Smooth muscle cell (in vitro differentiated cells): Measurements from ENCODE around the gene IRF3. TPM values are rescaled to one million over a fixed set of nuclear protein-coding genes. Genes with fewer than 3 reads are reported as not detected.

Source experiments
- DNase-seq: peaks from one replicate; lab custom pipeline; 2025; ENCODE audit not compliant: unreplicated experiment; lab: John Stamatoyannopoulos, UW
- H2AFZ ChIP-seq: fragments of 200-600 bp; sonication (generic); 2 replicates; pipeline ENCODE4 v1.6.0; 2016; ENCODE audit warnings: antibody characterized with exemption, low read depth, mild to moderate bottlenecking
- H3F3A ChIP-seq: fragments of 200-600 bp; sonication (generic); 2 replicates; pipeline ENCODE4 v1.6.0; 2017; ENCODE audit warnings: antibody characterized with exemption, low read depth
- H3K27ac ChIP-seq: fragments of 200-600 bp; sonication (generic); 2 replicates; pipeline ENCODE4 v1.5.1; 2016; ENCODE audit warnings: low read depth, mild to moderate bottlenecking
- H3K27me3 ChIP-seq: fragments of 200-600 bp; sonication (generic); 2 replicates; pipeline ENCODE4 v1.6.1; 2016; ENCODE audit warnings: low read depth, mild to moderate bottlenecking
- H3K36me3 ChIP-seq: fragments of 200-600 bp; sonication (generic); 2 replicates; pipeline ENCODE4 v1.5.1; 2016; ENCODE audit warnings: low read depth
- H3K4me1 ChIP-seq: fragments of 200-600 bp; sonication (generic); 2 replicates; pipeline ENCODE4 v1.5.1; 2016; ENCODE audit warnings: low read depth
- H3K4me2 ChIP-seq: fragments of 200-600 bp; sonication (generic); 2 replicates; pipeline ENCODE4 v1.6.0; 2016; ENCODE audit warnings: mild to moderate bottlenecking
- H3K4me3 ChIP-seq: fragments of 200-600 bp; sonication (generic); 2 replicates; pipeline ENCODE4 v1.5.1; 2016; ENCODE audit warnings: mild to moderate bottlenecking
- H3K79me2 ChIP-seq: fragments of 200-600 bp; sonication (generic); 2 replicates; pipeline ENCODE4 v1.6.0; 2016; ENCODE audit warnings: low read depth, mild to moderate bottlenecking
- H3K9ac ChIP-seq: fragments of 200-600 bp; sonication (generic); 2 replicates; pipeline ENCODE4 v1.6.0; 2016; ENCODE audit warnings: low read depth
- H3K9me3 ChIP-seq: fragments of 200-600 bp; sonication (generic); replicated peaks from 2 replicates; pipeline ENCODE4 v1.5.1; 2016; ENCODE audit warnings: low read depth
- H4K20me1 ChIP-seq: fragments of 200-600 bp; sonication (generic); 2 replicates; pipeline ENCODE4 v1.6.0; 2016; ENCODE audit warnings: low read depth
- CTCF ChIP-seq: fragments of 200-600 bp; sonication (generic); IDR thresholded peaks from 2 replicates; pipeline ENCODE4 v1.5.1; 2017; ENCODE audit warnings: borderline replicate concordance, mild to moderate bottlenecking, antibody characterized with exemption; ENCODE audit not compliant: insufficient read depth, poor library complexity, severe bottlenecking
- WGBS: methylation state at CpG from one replicate; pipeline ENCODE4 v1.1.7; 2016; ENCODE audit warnings: low lambda C conversion rate; 5-methylcytosine and 5-hydroxymethylcytosine counted together
- polyA plus RNA-seq: library from polyadenylated mRNA; unstranded; fragments of >200 nt; fragmentation: Nextera tagmentation; extraction: Ambion mirVana; gene quantifications from 2 replicates; pipeline ENCODE4 v1.2.1, GENCODE V29; 2016
- total RNA-seq: library from RNA; depleted of rRNA; stranded (reverse); fragments of >200 nt; gene quantifications from 2 replicates; pipeline ENCODE4 v1.2.3, GENCODE V29; 2014

The IRF3 gene
- total and polyA plus RNA-seq, 2 experiments from 2014 or later, result 35.1 to 45.9 TPM

GRCh38 chr19:49653466-49653806, 12.2 kb downstream of the IRF3 start:
- DNase-seq, result no peak
- H3K27ac ChIP-seq, result no peak overlapping the region
- 96% methylated on average over 13 of the region's 13 CpGs for WGBS
- no peaks in the 10 kb centered on the region for H3K9me3 ChIP-seq
- peaks cover 6% of the 10 kb centered on the region for H3K79me2 ChIP-seq
- H3K4me2 ChIP-seq, result no peak overlapping the region
- no peak overlapping the region for H3K4me3 ChIP-seq
- no peaks in the 10 kb centered on the region for H3F3A ChIP-seq
- H3K9ac ChIP-seq, result no peak overlapping the region
- H3K4me1 ChIP-seq, result no peaks in the 10 kb centered on the region
- no peaks in the 10 kb centered on the region for H3K27me3 ChIP-seq
- H2AFZ ChIP-seq, result no peak overlapping the region
- no peak for TF ChIP-seq CTCF
- H4K20me1 ChIP-seq, result peaks cover 34% of the 10 kb centered on the region
- no peaks in the 10 kb centered on the region for H3K36me3 ChIP-seq

- H4K20me1 ChIP-seq, result peaks cover 36% of the 10 kb centered on the region
- no peak overlapping the region for H2AFZ ChIP-seq
- no peak overlapping the region for H3K4me3 ChIP-seq
- H3K9ac ChIP-seq, result no peak overlapping the region
- H3K36me3 ChIP-seq, result no peaks in the 10 kb centered on the region
- H3K79me2 ChIP-seq, result peaks cover 10% of the 10 kb centered on the region
- no peak for DNase-seq
- no peak for TF ChIP-seq CTCF
- no peaks in the 10 kb centered on the region for H3K9me3 ChIP-seq
- no peak overlapping the region for H3K27ac ChIP-seq
- no peaks in the 10 kb centered on the region for H3F3A ChIP-seq
- 97% methylated on average over 51 of the region's 58 CpGs for WGBS
- no peak overlapping the region for H3K4me2 ChIP-seq
- no peaks in the 10 kb centered on the region for H3K4me1 ChIP-seq
- no peaks in the 10 kb centered on the region for H3K27me3 ChIP-seq
These were observed 12.8 kb downstream of the IRF3 start for GRCh38 chr19:49652551-49653465.

GRCh38 chr19:49651820-49652550, 13.7 kb downstream of the IRF3 start:
- Histone ChIP-seq H3K4me3 (no peak overlapping the region), H3F3A (no peaks in the 10 kb centered on the region), H3K27me3 (no peaks in the 10 kb centered on the region), H4K20me1 (peaks cover 39% of the 10 kb centered on the region), H3K27ac (no peak overlapping the region), H3K79me2 (peaks cover 19% of the 10 kb centered on the region), H3K9ac (no peak overlapping the region), H3K36me3 (no peaks in the 10 kb centered on the region), H3K4me1 (no peaks in the 10 kb centered on the region), H3K9me3 (no peaks in the 10 kb centered on the region), H3K4me2 (no peak overlapping the region), H2AFZ (no peak overlapping the region)
- TF ChIP-seq CTCF, result no peak
- DNase-seq, result no peak
- 99% methylated on average over 53 of the region's 110 CpGs for WGBS
